Neural cell (in vitro differentiated cells): ENCODE measurements around the gene SLC2A10.

Experiments used
- CTCF ChIP-seq: fragments of 450-650 bp; IDR thresholded peaks from 2 replicates; pipeline ENCODE4 v1.5.1; 2014; ENCODE audit warnings: antibody characterized with exemption, mild to moderate bottlenecking, moderate library complexity; ENCODE audit not compliant: poor library complexity, severe bottlenecking
- EP300 ChIP-seq: fragments of 450-650 bp; conservative IDR thresholded peaks from 2 replicates; pipeline ENCODE4 v1.6.1; 2014; ENCODE audit warnings: antibody characterized with exemption, mild to moderate bottlenecking, moderate library complexity; ENCODE audit not compliant: poor library complexity, severe bottlenecking
- EZH2 ChIP-seq: fragments of 200-600, 300-800 bp; shearing (Covaris generic), sonication (generic); IDR thresholded peaks from 2 replicates; pipeline ENCODE4 v1.6.1; 2014; ENCODE audit warnings: antibody characterized with exemption, low read length, borderline replicate concordance, mild to moderate bottlenecking; ENCODE audit not compliant: insufficient read depth, poor library complexity, severe bottlenecking
- POLR2AphosphoS5 ChIP-seq: IDR thresholded peaks from 2 replicates; pipeline ENCODE4 v1.6.1; 2012
- RAD21 ChIP-seq: fragments of 450-650 bp; conservative IDR thresholded peaks from 2 replicates; pipeline ENCODE4 v1.6.1; 2014; ENCODE audit warnings: antibody characterized with exemption, mild to moderate bottlenecking, moderate library complexity
- REST ChIP-seq: IDR thresholded peaks from 2 replicates; pipeline ENCODE4 v1.6.1; 2012; ENCODE audit warnings: borderline replicate concordance
- SMC3 ChIP-seq: fragments of 450-650 bp; conservative IDR thresholded peaks from 2 replicates; pipeline ENCODE4 v1.6.1; 2014; ENCODE audit warnings: antibody characterized with exemption, mild to moderate bottlenecking, moderate library complexity; ENCODE audit not compliant: poor library complexity
- TAF1 ChIP-seq: IDR thresholded peaks from 2 replicates; pipeline ENCODE4 v1.6.1; 2012; ENCODE audit warnings: low read depth

GRCh38 chr20:46682063-46682821 lies 27.2 kb upstream of the SLC2A10 start:
- TF ChIP-seq CTCF (no peak), EP300 (no peak), SMC3 (no peak), TAF1 (no peak), EZH2 (no peak), REST (no peak), RAD21 (no peak), POLR2AphosphoS5 (no peak)
